ENCODE measurements around the gene TFDP2. TPM values are rescaled to one million over a fixed set of nuclear protein-coding genes. Genes with fewer than 3 reads are reported as not detected.

Gene TFDP2
- total RNA-seq, 1 experiment from 2014 or later = 43.2 TPM

- ChIA-PET CTCF (interaction anchor here (0.7 kb wide), 1 partner anchor 20 kb away, joined by 3 read pairs; no protein-coding TSS in a partner anchor), POLR2A (interaction anchor here (0.6 to 1.2 kb wide), 3 partner anchors 10 to 107 kb away, joined by 3 to 4 read pairs (median 3); no protein-coding TSS in a partner anchor)
- TF ChIP-seq CTCF (IDR thresholded peaks at IDR 0.05; ENCODE audit: unreplicated experiment) = no peak
- Mint-ChIP-seq H3K27me3 (ENCODE audit: insufficient read depth, unreplicated experiment) (no peaks in the 10 kb centered on the region), H3K27ac (ENCODE audit: low read depth, unreplicated experiment) (no peak overlapping the region), H3K9me3 (ENCODE audit: unreplicated experiment) (no peaks in the 10 kb centered on the region), H3K4me3 (ENCODE audit: unreplicated experiment) (no peak overlapping the region), H3K36me3 (ENCODE audit: insufficient read depth, unreplicated experiment) (peaks cover 4% of the 10 kb centered on the region), H3K4me1 (ENCODE audit: insufficient read depth, unreplicated experiment) (no peaks in the 10 kb centered on the region)
- intact Hi-C loops (cut with micrococcal nuclease) = no loop called here
- no peak for DNase-seq (ENCODE audit: unreplicated experiment)
- BruUV-seq (replicated peaks) = no TSS peak
Measured at GRCh38 chr3:142047021-142047369, 102.3 kb downstream of the TFDP2 start.

- Mint-ChIP-seq H3K36me3 (ENCODE audit: insufficient read depth, unreplicated experiment) (peaks cover 4% of the 10 kb centered on the region), H3K4me1 (ENCODE audit: insufficient read depth, unreplicated experiment) (peaks cover 2% of the 10 kb centered on the region), H3K4me3 (ENCODE audit: unreplicated experiment) (no peak overlapping the region), H3K9me3 (ENCODE audit: unreplicated experiment) (no peaks in the 10 kb centered on the region), H3K27me3 (ENCODE audit: insufficient read depth, unreplicated experiment) (no peaks in the 10 kb centered on the region), H3K27ac (ENCODE audit: low read depth, unreplicated experiment) (no peak overlapping the region)
- intact Hi-C loops (cut with micrococcal nuclease) = no loop called here
- no peak for TF ChIP-seq CTCF (IDR thresholded peaks at IDR 0.05; ENCODE audit: unreplicated experiment)
- CTCF ChIA-PET = interaction anchor here (0.7 kb wide), 1 partner anchor 21 kb away, joined by 3 read pairs; no protein-coding TSS in a partner anchor
- no peak for DNase-seq (ENCODE audit: unreplicated experiment)
- no TSS peak for BruUV-seq (replicated peaks)
- POLR2A ChIA-PET = interaction anchor here (0.6 to 1.2 kb wide), 2 partner anchors 12 to 106 kb away, joined by 3 to 4 read pairs; no protein-coding TSS in a partner anchor
Measured at GRCh38 chr3:142046320-142047020, 102.9 kb downstream of the TFDP2 start.

- peaks cover 5% of the 10 kb centered on the region for H3K4me1 Mint-ChIP-seq (ENCODE audit: insufficient read depth, unreplicated experiment)
- intact Hi-C loops (cut with micrococcal nuclease) = no loop called here
- ChIA-PET CTCF (no interaction called here), POLR2A (no interaction called here)
- H3K27me3 Mint-ChIP-seq (ENCODE audit: insufficient read depth, unreplicated experiment) = no peaks in the 10 kb centered on the region
- no TSS peak for BruUV-seq (replicated peaks)
- no peak for DNase-seq (ENCODE audit: unreplicated experiment)
- H3K4me3 Mint-ChIP-seq (ENCODE audit: unreplicated experiment) = no peak overlapping the region
- H3K27ac Mint-ChIP-seq (ENCODE audit: low read depth, unreplicated experiment) = no peak overlapping the region
- no peaks in the 10 kb centered on the region for H3K36me3 Mint-ChIP-seq (ENCODE audit: insufficient read depth, unreplicated experiment)
- H3K9me3 Mint-ChIP-seq (ENCODE audit: unreplicated experiment) = no peaks in the 10 kb centered on the region
- TF ChIP-seq CTCF (IDR thresholded peaks at IDR 0.05; ENCODE audit: unreplicated experiment) = no peak
Measured at GRCh38 chr3:142040941-142041491, 108.3 kb downstream of the TFDP2 start.

- no peaks in the 10 kb centered on the region for H3K27me3 Mint-ChIP-seq (ENCODE audit: insufficient read depth, unreplicated experiment)
- TF ChIP-seq CTCF (IDR thresholded peaks at IDR 0.05; ENCODE audit: unreplicated experiment) = no peak
- BruUV-seq (replicated peaks) = no TSS peak
- ChIA-PET CTCF (no interaction called here), POLR2A (no interaction called here)
- H3K36me3 Mint-ChIP-seq (ENCODE audit: insufficient read depth, unreplicated experiment) = no peaks in the 10 kb centered on the region
- intact Hi-C loops (cut with micrococcal nuclease) = no loop called here
- no peaks in the 10 kb centered on the region for H3K9me3 Mint-ChIP-seq (ENCODE audit: unreplicated experiment)
- no peak overlapping the region for H3K27ac Mint-ChIP-seq (ENCODE audit: low read depth, unreplicated experiment)
- peaks cover 5% of the 10 kb centered on the region for H3K4me1 Mint-ChIP-seq (ENCODE audit: insufficient read depth, unreplicated experiment)
- no peak overlapping the region for H3K4me3 Mint-ChIP-seq (ENCODE audit: unreplicated experiment)
- no peak for DNase-seq (ENCODE audit: unreplicated experiment)
Measured at GRCh38 chr3:142035308-142035922, 113.9 kb downstream of the TFDP2 start.
